HG03139 (cell line): ENCODE measurements around the gene JMJD6.
"Not testable (repeated sequence)": the region's sequence is repeated elsewhere in the genome, so short reads cannot be mapped to it uniquely, and the experiment has no call there.

ENCODE experiments used
- ATAC-seq: cut with Tn5 transposase; IDR thresholded peaks from one replicate; pipeline ENCODE4 v1.9.1; 2021; ENCODE audit not compliant: unreplicated experiment

Gene JMJD6

DNA sequence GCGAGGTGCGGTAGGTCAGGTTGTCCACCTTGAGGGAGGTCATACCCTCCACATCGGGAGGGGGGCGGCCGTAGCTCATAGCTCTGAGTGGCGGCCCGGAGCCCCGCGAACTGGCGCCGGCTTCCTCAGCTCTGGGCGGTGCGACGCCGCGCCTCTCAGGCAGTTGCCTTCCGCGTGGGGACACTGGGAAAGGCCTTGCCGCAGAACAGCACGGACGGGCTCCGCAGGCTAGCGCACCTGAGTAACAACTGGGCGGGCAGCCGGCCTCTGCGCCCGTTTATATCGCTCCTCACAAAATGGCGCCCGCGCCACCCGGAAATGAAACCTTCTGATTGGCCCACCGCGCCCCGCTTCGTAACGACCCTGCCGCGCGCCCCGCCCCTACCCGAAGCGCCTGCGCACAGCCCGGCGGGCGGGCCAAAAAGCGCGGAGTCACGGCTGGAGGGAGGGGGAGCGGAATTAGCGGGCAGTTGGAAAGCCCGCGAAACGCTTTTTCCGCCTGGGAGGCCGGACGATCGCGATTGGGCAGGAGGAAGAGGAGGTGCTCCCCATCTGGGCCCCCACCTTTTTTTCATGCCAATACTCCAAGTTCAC, 10.8 kb upstream of the JMJD6 start, which contains the start of gene SRSF2:
Gene SRSF2, minus strand, starts transcription at position 250 of the 594 bp plus-strand sequence. Its CDS starts 171 bp downstream, at position 79.
- peak; percentile 71 for ATAC-seq

DNA sequence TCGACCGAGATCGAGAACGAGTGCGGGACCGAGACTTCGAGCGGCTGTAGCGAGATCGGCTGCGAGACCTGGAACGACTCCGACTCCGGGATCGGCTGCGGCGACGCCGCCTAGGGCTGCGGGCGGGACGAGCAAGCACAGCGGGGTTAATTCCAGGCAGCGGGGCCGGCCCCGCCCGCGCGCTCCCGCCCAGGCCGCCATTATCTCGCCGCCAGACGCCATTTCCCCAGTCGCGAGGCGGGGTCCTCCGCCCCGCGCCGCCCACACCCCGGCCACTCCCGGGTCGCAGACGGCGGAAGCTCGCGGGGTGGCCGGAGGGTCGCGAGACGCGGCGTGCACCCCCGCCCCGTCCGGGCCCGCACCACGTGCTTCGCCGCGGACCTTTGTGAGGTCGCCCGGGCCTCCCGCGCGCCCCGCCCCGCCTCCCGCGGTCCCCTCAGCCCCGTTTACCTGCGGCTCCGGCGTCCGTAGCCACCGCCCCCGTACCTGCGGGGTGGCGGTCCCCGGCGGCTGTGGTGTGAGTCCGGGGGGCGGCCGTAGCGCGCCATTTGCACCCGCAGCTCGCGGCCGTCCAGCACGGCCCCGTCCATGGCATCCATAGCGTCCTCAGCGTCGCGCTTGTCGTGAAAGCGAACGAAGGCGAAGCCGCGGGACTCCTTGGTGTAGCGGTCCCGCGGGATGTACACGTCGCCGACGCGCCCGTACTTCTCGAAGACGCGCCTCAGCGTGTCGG, 10.1 kb upstream of the JMJD6 start:
- ATAC-seq: peak; percentile 11

DNA sequence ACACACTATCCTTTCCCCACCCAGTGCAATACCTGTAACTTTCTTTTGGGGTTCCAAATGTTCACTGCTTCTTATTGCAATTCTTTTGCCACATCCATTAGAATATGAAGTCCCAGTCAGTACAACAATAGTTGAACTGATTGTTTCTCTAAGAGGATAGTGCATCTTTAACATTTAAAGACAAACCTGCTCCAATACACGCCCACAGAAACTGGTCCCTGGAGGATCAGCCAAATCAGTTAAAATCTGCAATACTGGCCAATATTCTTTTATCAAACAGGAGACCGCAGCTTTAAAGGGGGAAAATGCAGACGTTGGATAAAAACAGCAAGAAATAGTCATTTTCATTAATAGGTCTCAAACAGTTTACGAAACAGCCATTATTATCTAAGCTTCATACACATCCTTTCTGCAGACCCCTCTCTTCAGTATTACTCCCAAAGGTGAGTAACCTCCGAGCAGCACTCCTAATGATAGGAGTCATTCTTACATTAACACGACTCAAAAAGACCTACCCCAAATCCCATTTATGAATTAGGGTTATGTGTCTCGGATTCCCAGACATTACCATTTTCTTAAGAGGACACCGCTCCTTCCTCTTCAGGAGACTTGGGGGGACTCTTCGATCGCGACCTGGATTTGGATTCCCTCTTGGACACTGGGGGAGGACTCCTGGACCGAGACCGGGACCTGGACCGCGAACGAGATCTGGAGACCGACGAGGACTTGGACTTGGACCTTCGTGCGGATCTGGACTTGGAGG, 9.4 kb upstream of the JMJD6 start:
- ATAC-seq: no peak

DNA sequence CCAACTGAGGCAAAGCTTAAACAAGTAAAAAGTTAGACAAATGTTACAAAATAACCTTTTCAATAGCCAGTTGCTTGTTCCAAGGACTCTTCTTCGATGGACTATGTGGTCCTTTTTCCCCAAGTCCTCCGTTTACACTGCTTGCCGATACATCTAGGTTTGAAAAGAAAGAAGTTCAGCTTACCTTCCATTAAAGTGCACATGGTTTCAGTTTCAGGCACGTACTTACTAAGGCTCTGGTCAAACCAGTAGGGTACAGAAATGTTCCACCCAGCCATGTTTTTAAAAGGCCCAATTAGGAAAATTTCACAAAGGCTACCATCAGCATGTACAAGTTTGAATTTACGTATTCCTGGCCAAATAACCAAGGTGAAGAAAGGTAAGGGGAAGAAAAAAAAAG, 8.6 kb upstream of the JMJD6 start:
- ATAC-seq: no peak

DNA sequence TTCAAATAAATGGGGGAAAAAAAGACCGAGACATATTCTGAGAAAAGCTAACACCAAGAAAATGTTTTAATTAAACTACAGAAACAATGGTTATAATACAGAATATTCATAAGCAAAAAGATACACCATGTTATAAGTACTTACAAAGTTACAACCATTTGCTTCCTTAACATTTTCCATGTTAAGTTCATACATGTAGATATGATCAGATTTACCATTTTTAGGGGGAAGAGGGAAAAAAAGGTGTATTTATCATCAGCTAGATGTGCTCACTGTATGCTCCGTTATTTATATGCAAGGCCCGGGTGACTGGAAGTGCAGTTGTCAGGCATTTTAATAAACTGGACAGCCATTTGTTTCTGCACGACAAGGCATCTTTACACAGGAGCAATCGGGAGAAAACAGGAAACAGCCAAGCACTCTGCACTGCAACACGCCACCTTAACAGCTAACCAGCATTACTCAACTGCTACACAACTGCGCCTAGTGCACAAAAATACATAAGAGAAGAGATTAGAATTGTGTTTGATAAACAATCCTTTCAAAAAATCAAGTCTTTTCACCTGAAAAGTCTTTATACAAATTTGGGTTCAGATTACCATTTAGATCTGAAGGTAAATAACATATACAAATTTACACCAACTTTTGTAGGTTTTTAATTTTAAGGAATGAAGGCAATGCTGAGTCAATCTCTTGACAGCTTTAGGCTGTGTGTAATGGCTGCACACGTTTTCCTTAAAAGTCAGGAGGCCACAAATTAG, 7.9 kb upstream of the JMJD6 start:
- no peak for ATAC-seq

DNA sequence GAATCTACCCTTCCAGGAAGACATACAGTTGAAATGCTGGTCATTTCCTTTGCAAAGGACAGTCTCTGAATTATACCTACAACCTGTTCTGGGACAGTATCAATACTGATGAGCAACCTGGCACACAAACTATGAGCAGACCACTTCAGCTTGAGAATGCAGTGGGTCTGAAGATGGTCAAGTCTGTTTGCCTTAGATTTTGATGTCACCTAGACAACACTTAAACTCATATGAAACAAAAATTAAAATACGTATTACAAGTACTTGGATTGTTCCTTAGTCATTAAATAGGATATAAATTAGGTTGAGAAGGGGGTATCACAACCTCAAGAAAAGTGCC, 7.2 kb upstream of the JMJD6 start:
- no peak for ATAC-seq

DNA sequence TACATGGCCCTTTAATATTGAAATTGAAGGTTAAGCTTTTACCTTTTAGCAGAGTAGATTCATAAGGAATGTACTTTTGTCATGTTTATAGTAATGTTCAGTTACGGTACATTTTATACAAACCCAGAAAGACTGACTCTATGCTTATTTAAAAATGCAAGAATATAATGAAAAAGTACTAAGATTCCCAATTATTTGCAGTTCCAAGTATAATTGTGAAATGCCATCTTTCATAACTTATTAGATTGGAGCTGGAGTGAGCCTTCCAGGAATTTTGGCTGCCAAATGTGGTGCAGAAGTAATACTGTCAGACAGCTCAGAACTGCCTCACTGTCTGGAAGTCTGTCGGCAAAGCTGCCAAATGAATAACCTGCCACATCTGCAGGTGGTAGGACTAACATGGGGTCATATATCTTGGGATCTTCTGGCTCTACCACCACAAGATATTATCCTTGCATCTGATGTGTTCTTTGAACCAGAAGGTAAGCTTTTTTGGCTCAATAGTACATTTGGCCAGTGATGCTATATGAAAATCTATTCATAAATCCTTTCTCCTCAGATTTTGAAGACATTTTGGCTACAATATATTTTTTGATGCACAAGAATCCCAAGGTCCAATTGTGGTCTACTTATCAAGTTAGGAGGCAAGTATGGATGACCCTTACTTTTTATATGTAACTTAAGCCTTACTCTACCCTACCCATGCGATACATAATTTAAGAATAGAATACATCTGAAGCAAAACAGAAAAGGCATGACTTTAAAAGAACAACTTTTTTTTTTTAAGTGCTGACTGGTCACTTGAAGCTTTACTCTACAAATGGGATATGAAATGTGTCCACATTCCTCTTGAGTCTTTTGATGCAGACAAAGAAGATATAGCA, 6.6 kb upstream of the JMJD6 start:
- ATAC-seq: no peak

DNA sequence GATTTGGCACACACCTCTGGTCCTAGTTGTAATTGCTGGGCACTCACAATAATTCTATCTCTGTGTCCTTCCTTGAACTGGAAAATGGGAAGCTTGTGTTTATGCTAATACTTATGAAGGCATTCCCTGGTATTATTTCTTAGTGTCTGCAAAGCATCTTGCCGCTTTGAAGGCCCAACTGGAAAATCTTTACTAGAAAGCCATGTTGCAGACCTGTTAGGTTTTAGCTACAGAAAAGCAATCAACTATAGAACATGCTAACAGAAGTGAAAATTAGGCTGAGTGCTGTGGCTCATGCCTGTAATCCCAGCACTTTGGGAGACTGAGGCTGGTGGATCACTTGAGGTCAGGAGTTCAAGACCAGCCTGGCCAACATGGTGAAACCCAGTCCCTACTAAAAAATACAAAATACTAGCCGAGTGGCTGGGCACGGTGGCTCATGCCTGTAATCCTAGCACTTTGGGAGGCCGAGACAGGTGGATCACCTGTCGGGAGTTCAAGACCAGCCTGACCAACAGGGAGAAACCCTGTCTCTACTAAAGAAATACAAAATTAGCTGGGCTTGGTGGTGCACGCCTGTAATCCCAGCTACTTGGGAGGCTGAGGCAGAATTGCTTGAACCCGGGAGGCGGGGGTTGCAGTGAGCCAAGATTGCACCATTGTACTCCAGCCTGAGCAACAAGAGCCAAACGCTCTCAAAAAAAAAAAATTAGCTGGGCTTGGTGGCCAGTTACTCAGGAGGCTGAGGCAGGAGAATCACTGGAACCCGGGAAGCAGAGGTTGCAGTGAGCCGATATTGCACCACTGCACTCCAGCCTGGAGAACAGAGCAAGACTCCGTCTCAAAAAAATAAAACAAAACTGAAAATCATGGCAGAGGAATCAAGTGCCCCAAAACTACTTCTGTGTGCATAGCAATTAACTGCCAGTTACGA, 5.7 kb upstream of the JMJD6 start:
- not testable (repeated sequence) for ATAC-seq

DNA sequence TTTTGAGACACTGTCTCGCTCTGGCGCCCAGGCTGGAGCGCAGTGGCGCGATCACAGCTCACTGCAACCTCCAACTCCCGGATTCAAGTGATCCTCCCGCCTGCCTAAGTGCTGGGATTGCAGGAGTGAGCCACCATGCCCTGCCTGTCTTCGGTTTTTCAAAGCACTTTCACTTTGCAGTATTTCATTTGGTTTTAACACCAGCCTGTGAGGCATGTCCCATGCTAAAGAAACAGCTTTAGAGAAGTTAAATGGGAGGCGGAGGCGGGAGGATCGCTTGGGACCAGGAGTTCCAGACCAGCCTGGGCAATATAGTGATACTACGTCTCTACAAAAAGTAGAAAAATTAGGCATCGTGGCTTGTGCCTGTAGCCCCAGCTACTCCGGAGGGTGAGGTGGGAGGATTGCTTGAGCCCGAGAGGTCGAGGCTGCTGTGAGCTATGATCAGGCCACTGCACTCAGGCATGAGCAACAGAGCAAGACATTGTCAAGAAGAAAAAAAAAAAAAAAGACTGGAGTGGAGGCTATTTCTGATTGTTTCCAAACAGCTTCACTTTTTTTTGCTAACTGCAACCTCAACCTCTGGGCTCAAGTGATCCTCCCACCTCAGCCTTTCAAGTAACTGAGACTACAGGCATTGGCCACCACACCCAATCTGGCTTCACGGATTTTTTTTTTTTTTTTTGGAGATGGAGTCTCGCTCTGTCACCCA, 1.5 kb upstream of the JMJD6 start:
- ATAC-seq: no peak

DNA sequence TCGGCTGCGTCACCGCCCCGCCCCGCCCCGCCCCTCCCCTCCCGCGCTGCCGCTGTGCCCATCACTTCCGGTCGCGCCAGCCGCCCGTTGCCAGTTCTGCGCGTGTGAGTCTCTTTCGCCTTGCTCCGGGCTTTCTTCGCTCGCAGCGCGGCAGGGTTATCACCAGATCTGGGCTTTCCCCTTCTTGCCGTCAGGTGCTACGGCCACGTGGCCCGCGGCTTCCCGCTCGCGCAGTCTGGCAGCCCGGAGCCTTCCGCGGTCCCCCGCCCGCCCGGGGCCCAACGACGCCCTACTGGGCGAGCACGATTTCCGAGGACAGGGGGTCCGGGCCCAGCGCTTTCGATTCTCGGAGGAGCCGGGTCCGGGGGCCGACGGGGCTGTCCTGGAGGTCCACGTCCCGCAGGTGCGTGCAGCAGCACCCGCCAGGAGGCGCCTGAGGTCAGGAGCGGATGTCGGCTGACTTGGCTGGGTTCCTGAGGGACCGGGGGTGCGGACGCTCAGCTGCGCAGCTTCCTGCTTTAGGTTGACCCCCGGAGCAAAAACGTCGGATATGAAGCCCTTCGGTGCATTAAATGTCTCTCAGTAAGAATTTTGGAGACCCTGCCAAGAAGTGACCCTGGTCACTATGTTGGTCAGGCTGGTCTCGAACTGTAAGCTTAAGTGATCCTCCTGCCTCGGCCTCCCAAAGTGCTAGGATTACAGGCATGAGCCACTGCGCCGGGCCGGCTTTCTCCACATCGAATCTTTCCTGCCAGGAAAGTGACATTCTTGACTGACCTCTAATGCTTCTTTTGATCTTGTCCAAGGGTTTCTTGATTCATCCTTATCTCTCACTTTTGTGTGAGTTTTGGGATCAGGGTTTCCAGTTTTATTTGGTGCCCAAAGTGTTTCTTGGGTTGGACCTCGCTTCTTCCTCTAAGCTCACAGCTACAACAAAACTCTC, 641 bp upstream of the JMJD6 start, which contains the start of gene METTL23:
Gene METTL23, plus strand, starts transcription at position 64 of the 943 bp plus-strand sequence. CDS start 2,872 bp downstream, outside the sequence.
- peak; percentile 48 for ATAC-seq

DNA sequence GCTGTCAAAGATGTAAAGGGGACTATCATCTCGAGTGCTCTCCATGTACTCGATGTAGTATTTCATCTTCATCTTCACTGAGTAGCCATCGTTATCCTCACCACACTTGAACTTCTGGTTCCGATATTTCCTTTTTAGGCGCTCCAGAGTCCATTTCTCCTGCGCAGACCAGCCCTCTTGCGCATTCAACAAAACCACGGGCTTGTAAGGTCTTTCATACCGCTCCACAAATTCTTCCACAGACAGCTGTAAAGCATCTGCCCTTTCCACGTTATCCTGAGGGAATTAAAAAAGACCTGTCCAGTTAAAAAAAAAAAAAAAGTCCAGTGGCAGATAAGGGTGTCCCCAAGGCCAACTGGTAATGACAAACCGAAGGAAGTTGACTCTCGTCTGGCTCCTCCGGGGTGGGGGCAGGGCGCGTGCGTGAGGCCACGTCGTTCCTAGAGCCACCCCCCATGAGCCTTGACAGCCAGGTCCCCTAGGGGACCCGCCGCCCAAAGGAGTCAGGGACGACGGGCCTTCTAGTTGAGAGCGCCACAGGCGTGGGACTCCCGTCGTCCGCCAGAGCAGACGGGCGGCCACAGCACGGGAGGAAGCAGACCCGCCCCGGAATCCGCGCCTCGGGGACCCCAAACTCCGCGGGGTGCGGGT, 701 bp downstream of the JMJD6 start:
- ATAC-seq: peak; percentile 14

DNA sequence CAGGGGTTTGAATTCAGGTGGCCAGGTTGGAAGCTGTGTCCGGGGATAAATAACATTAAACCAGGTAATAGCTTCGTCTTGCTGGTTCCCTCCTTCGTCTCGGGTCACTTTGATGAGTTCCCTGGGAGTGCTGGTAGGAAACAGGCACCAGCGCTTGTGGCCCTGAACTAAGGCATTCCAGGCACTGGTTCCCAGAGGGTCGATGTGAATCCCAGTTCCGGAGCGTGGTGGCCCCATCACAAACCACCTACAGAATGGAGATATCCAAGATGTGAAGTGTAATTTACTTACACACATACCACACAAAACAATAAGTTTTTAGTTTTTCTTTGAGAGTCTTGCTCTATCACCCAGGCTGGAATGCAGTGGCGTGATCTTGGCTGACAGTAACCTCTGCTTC, 2.6 kb downstream of the JMJD6 start:
- ATAC-seq: no peak

DNA sequence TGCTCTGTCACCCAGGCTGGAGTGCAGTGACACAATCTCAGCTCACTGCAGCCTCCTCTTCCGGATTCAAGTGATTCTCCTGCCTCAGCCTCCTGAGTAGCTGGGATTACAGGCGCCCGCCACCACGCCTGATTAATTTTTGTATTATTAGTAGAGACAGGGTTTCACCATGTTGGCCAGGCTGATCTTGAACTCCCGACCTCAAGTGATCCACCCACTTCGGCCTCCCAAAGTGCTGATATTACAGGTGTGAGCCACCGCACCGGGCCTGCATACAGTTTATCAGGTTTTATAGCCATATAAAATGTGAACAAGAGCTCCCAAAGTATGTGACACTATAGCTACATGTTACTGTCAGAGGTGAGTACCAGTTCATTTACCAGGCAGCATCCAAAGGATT, 3.4 kb downstream of the JMJD6 start:
- not testable (repeated sequence) for ATAC-seq

DNA sequence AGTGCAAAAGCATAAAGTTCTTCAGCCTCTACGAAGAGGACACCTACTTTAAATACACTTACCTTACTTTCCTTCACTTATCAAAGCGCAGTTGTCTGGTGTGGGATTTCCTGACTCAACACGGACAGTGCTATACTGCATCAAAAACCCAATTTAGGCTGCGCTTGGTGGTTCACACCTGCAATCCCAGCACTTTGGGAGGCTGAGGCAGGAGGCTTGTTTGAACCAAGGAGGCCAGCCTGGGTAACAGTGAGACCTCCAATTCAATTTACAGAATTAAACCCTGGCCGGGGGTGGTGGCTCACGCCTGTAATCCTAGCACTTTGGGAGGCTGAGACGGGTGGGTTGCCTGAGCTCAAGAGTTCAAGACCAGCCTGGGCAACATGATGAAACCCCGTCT, 4.1 kb downstream of the JMJD6 start:
- ATAC-seq: no peak

DNA sequence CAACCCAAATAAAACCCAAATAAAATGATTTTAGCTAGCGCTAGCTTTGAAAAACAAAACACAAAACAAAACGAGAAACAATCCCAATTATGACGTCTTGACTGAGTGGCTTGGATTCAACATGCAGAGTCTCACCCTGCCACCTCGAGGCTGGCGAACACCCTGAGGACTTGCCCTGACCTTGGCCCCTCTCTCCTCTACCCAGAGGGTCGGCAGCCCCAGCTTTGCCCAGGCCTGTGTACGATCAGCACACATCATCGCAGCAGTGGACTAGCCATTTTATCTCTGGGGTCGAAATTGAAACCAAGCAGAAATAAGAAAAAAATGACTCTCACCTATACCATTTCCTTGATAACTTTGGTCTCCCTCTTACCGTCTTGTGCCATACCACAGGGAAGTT, 4.9 kb downstream of the JMJD6 start:
- ATAC-seq: no peak

DNA sequence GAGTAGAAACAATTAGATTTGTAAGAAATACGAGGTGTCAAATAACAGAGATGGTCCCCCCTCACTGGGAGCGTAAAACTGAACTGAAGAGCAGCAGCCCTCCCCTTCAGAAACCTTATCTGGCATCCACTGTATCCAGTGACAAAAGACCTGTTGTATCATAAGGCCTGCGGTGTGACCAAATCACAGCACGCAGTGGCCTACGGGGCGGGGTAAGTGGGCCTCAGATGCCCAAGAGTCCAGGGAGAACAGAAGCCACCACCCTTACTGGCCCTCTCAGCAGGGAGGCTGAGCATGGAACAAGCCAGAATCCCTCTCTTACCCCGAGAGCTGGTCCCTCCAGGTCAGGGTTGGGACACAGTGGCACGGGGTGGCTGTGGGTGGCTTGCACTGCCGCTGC, 5.5 kb downstream of the JMJD6 start:
- ATAC-seq: no peak

DNA sequence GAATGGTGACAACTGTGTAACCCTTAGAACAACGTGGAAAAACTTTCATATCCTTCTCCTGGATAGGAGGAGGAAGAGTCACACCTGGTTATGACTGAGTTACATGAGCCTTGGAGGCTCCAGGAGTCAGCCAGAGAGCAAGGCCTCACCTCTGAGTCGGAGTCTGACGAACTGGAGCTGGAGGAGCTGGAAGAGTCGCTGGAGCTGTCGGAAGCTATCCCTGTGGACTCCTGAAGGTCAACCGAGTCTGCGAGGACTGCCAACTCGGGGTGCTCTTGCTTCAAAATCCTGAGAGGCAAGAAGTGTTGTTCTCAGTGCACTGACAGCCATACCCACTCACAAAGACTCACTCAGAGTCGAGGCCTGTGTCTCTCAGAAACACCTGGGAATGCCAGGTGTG, 6.2 kb downstream of the JMJD6 start:
- no peak for ATAC-seq
